A549 (cell line): Measurements from ENCODE around the gene SLC26A1. TPM values are rescaled to one million over a fixed set of nuclear protein-coding genes. Genes with fewer than 3 reads are reported as not detected.

Experiments
- ATOH8 ChIP-seq: fragments of 250-450 bp; sonication (Bioruptor Pico); IDR thresholded peaks from 2 replicates; pipeline ENCODE4 v1.5.0; 2020; ENCODE audit warnings: low read depth, mild to moderate bottlenecking, moderate library complexity
- BCL3 ChIP-seq: fragments of >200 bp; sonication (Bioruptor Twin); formaldehyde crosslinking; IDR thresholded peaks from 3 replicates; pipeline ENCODE4 v1.6.1; 2016
- BHLHE40 ChIP-seq: IDR thresholded peaks from 2 replicates; pipeline ENCODE4 v1.6.1; 2012; ENCODE audit warnings: low read depth, low read length, inconsistent platforms
- CBX2 ChIP-seq: fragments of 200-600 bp; sonication (generic); IDR thresholded peaks from 2 replicates; pipeline ENCODE4 v1.6.1; 2016; ENCODE audit warnings: low read depth, mild to moderate bottlenecking, borderline replicate concordance
- CBX8 ChIP-seq: fragments of 200-600 bp; sonication (generic); IDR thresholded peaks from 2 replicates; pipeline ENCODE4 v1.6.1; 2016
- CHD2 ChIP-seq: fragments of 150-350 bp; IDR thresholded peaks from 2 replicates; pipeline ENCODE4 v1.6.1; 2014; ENCODE audit warnings: low read length; ENCODE audit not compliant: partially characterized antibody
- EHF ChIP-seq: fragments of 250-450 bp; sonication (Bioruptor Pico); IDR thresholded peaks from 2 replicates; pipeline ENCODE4 v1.5.0; 2020; ENCODE audit warnings: mild to moderate bottlenecking
- EHMT2 ChIP-seq: fragments of 200-600 bp; sonication (generic); IDR thresholded peaks from 2 replicates; pipeline ENCODE4 v1.6.1; 2016; ENCODE audit warnings: antibody characterized with exemption, low read depth, mild to moderate bottlenecking, moderate library complexity
- ELK1 ChIP-seq: fragments of 150-350 bp; IDR thresholded peaks from 2 replicates; pipeline ENCODE4 v1.6.1; 2014; ENCODE audit warnings: low read depth, mild to moderate bottlenecking, low read length
- EP300 ChIP-seq, 2 experiments: fragments of >200 bp; sonication (Bioruptor Twin); formaldehyde crosslinking; IDR thresholded peaks; 2 replicates in 1 of 2; 3 replicates in 1 of 2; pipeline ENCODE4 v1.6.1; 2016 to 2017
- ESRRA ChIP-seq: fragments of 150-350 bp; IDR thresholded peaks from 2 replicates; pipeline ENCODE4 v1.6.1; 2014; ENCODE audit warnings: mild to moderate bottlenecking, low read length, borderline replicate concordance
- FOXS1 ChIP-seq: fragments of 250-450 bp; sonication (Bioruptor Pico); IDR thresholded peaks from 2 replicates; pipeline ENCODE4 v1.5.0; 2020; ENCODE audit warnings: mild to moderate bottlenecking, moderate library complexity
- HDAC2 ChIP-seq: fragments of 200-600 bp; sonication (generic); IDR thresholded peaks from 2 replicates; pipeline ENCODE4 v1.6.1; 2016
- HES2 ChIP-seq: fragments of >200 bp; sonication (Bioruptor Twin); formaldehyde crosslinking; IDR thresholded peaks from 2 replicates; pipeline ENCODE4 v1.6.1; 2016
- HEYL ChIP-seq: fragments of 250-450 bp; sonication (Bioruptor Pico); IDR thresholded peaks from 2 replicates; pipeline ENCODE4 v1.8.0; 2021; ENCODE audit warnings: mild to moderate bottlenecking, moderate library complexity
- HOXB13 ChIP-seq: fragments of 250-450 bp; sonication (Bioruptor Pico); IDR thresholded peaks from 2 replicates; pipeline ENCODE4 v1.5.0; 2020; ENCODE audit warnings: low read depth, mild to moderate bottlenecking, moderate library complexity
- HOXB5 ChIP-seq: fragments of 250-450 bp; sonication (Bioruptor Pico); IDR thresholded peaks from 2 replicates; pipeline ENCODE4 v1.5.0; 2020; ENCODE audit warnings: mild to moderate bottlenecking, moderate library complexity
- JUNB ChIP-seq: fragments of >200 bp; sonication (Bioruptor Twin); formaldehyde crosslinking; IDR thresholded peaks from 2 replicates; pipeline ENCODE4 v1.6.1; 2016
- KDM1A ChIP-seq: fragments of 200-600 bp; sonication (generic); IDR thresholded peaks from 2 replicates; pipeline ENCODE4 v1.6.1; 2016; ENCODE audit warnings: low read depth, mild to moderate bottlenecking
- KDM5A ChIP-seq: fragments of 200-600 bp; sonication (generic); IDR thresholded peaks from 2 replicates; pipeline ENCODE4 v1.6.1; 2016; ENCODE audit warnings: antibody characterized with exemption, mild to moderate bottlenecking
- MAFK ChIP-seq: fragments of 450-650 bp; IDR thresholded peaks from 2 replicates; pipeline ENCODE4 v1.6.1; 2014; ENCODE audit not compliant: partially characterized antibody
- MYC ChIP-seq: IDR thresholded peaks from 2 replicates; pipeline ENCODE4 v1.6.1; 2012; ENCODE audit warnings: mild to moderate bottlenecking, inconsistent platforms, low read length, improper control_type of control experiment, borderline replicate concordance
- NFE2L2 ChIP-seq: fragments of 150-350 bp; conservative IDR thresholded peaks from 2 replicates; pipeline ENCODE4 v1.6.1; 2014; ENCODE audit warnings: low read length
- NPAS2 ChIP-seq: fragments of 250-450 bp; sonication (Bioruptor Pico); IDR thresholded peaks from 2 replicates; pipeline ENCODE4 v1.8.0; 2022; ENCODE audit warnings: mild to moderate bottlenecking, moderate library complexity, borderline replicate concordance
- NR3C1 ChIP-seq: fragments of >200 bp; sonication (Bioruptor Twin); formaldehyde crosslinking; IDR thresholded peaks from 3 replicates; pipeline ENCODE4 v1.6.1; 2017
- PBX3 ChIP-seq: IDR thresholded peaks from 2 replicates; pipeline ENCODE4 v1.6.1; 2012
- POLR2A ChIP-seq: IDR thresholded peaks from 2 replicates; pipeline ENCODE4 v1.6.1; 2012; ENCODE audit warnings: mild to moderate bottlenecking, low read length
- POLR2AphosphoS2 ChIP-seq: conservative IDR thresholded peaks from 2 replicates; pipeline ENCODE4 v1.6.1; 2012; ENCODE audit warnings: low read length, improper control_type of control experiment, inconsistent platforms
- RAD21 ChIP-seq, 2 experiments: fragments of >200 bp in 1 of 2; sonication (Bioruptor Twin) in 1 of 2; formaldehyde crosslinking in 1 of 2; IDR thresholded peaks in 1 of 2; conservative IDR thresholded peaks in 1 of 2; 2 replicates in 1 of 2; 3 replicates in 1 of 2; pipeline ENCODE4 v1.6.1; 2012 to 2018; ENCODE audit warnings: inconsistent platforms in 1 of 2
- RARB ChIP-seq: fragments of 250-450 bp; sonication (Bioruptor Pico); IDR thresholded peaks from 2 replicates; pipeline ENCODE4 v1.8.0; 2021; ENCODE audit warnings: mild to moderate bottlenecking, moderate library complexity
- RCOR1 ChIP-seq: fragments of 150-350 bp; IDR thresholded peaks from 2 replicates; pipeline ENCODE4 v1.6.1; 2014; ENCODE audit warnings: antibody characterized with exemption, low read length, low read depth
- RFX5 ChIP-seq: fragments of 450-650 bp; IDR thresholded peaks from 2 replicates; pipeline ENCODE4 v1.7.1; 2014; ENCODE audit warnings: antibody characterized with exemption, mild to moderate bottlenecking, moderate library complexity
- SMC3 ChIP-seq: fragments of >200 bp; sonication (Bioruptor Twin); formaldehyde crosslinking; IDR thresholded peaks from 3 replicates; pipeline ENCODE4 v1.6.1; 2018; ENCODE audit warnings: inconsistent platforms
- TFCP2L1 ChIP-seq: fragments of 250-450 bp; sonication (Bioruptor Pico); IDR thresholded peaks from 2 replicates; pipeline ENCODE4 v1.5.0; 2021; ENCODE audit warnings: mild to moderate bottlenecking
- TP53 ChIP-seq: fragments of 250-450 bp; sonication (Bioruptor Pico); IDR thresholded peaks from 2 replicates; pipeline ENCODE4 v1.5.0; 2021; ENCODE audit warnings: mild to moderate bottlenecking, moderate library complexity
- USF2 ChIP-seq: fragments of 450-650 bp; IDR thresholded peaks from 2 replicates; pipeline ENCODE4 v1.6.1; 2014; ENCODE audit warnings: antibody characterized with exemption
- ZFP36 ChIP-seq: fragments of 450-650 bp; IDR thresholded peaks from 2 replicates; pipeline ENCODE4 v1.6.1; 2014; ENCODE audit warnings: borderline replicate concordance; ENCODE audit not compliant: partially characterized antibody
- ZSCAN20 ChIP-seq: fragments of 250-450 bp; sonication (Bioruptor Pico); IDR thresholded peaks from 2 replicates; pipeline ENCODE4 v1.8.0; 2022; ENCODE audit warnings: mild to moderate bottlenecking, moderate library complexity
- polyA plus RNA-seq, 4 experiments: library from polyadenylated mRNA; depleted of rRNA in 3 of 4; stranded (reverse); fragments of >200 nt; fragmentation: RNase III in 1 of 4; extraction: RNeasy Plus Mini Kit Qiagen cat#74134 plus additional on column Dnase treatment in 1 of 4; gene quantifications; 2 replicates in 3 of 4; 3 replicates in 1 of 4; pipeline ENCODE4 v1.2.3, GENCODE V29; 2011 to 2017
- TF ChIP-seq, protein P1 (sequence below): fragments of 250-450 bp; sonication (Bioruptor Pico); IDR thresholded peaks from 2 replicates; pipeline ENCODE4 v1.5.0; 2021; ENCODE audit warnings: mild to moderate bottlenecking, moderate library complexity, borderline replicate concordance

SLC26A1 gene
- polyA plus RNA-seq, 2 of the 4 experiments (the other 2 are of a cell fraction) = 0.23 to 0.61 TPM

- TF ChIP-seq HES2 (no peak), ZSCAN20 (no peak), NPAS2 (no peak), CBX2 (no peak), RAD21 (conservative IDR thresholded peaks at IDR 0.05 in 1 of 2, IDR thresholded peaks at IDR 0.05 in 1 of 2) (peak; percentile 35 to 47; a peak in 3 of 5 replicates), JUNB (no peak), HOXB5 (CRISPR knock-in tag) (no peak), EHMT2 (no peak), ELK1 (no peak), MAFK (no peak), EHF (CRISPR knock-in tag) (no peak), RFX5 (no peak), ATOH8 (CRISPR knock-in tag) (no peak), PBX3 (no peak), NFE2L2 (no peak), TP53 (CRISPR knock-in tag) (no peak), POLR2A (peak; percentile 64), KDM5A (no peak), POLR2AphosphoS2 (no peak), BHLHE40 (no peak), RARB (no peak), SMC3 (peak; percentile 42), CHD2 (no peak), HDAC2 (no peak), BCL3 (0 out of 3 replicates have a peak, but pooled peaks have one; percentile 69), USF2 (no peak), KDM1A (no peak), ZFP36 (no peak), RCOR1 (no peak), EP300 (IDR thresholded peaks at IDR 0.05) (no peak), FOXS1 (CRISPR knock-in tag) (no peak), ESRRA (no peak), MYC (no peak), HOXB13 (CRISPR knock-in tag) (no peak), CBX8 (no peak), NR3C1 (no peak), HEYL (CRISPR knock-in tag) (no peak), TFCP2L1 (no peak)
- TF ChIP-seq, protein P1, sequence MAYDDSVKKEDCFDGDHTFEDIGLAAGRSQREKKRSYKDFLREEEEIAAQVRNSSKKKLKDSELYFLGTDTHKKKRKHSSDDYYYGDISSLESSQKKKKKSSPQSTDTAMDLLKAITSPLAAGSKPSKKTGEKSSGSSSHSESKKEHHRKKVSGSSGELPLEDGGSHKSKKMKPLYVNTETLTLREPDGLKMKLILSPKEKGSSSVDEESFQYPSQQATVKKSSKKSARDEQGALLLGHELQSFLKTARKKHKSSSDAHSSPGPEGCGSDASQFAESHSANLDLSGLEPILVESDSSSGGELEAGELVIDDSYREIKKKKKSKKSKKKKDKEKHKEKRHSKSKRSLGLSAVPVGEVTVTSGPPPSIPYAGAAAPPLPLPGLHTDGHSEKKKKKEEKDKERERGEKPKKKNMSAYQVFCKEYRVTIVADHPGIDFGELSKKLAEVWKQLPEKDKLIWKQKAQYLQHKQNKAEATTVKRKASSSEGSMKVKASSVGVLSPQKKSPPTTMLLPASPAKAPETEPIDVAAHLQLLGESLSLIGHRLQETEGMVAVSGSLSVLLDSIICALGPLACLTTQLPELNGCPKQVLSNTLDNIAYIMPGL (CRISPR knock-in tag) = no peak
Observed at GRCh38 chr4:986879-987623, 6.2 kb downstream of the SLC26A1 start, which contains the start of gene IDUA (continued).
